Sigmoid colon (tissue), 4 donors: ENCODE measurements around the gene SDHD.

Experiments used
- CTCF ChIP-seq, 4 experiments: fragments of 450-650 bp in 3 of 4; fragments of 200-600 bp in 1 of 4; IDR thresholded peaks; one replicate each; pipeline ENCODE4 v1.5.1; 2016 to 2019; ENCODE audit warnings: antibody characterized with exemption in 4 of 4, mild to moderate bottlenecking in 3 of 4, moderate library complexity in 2 of 4
- EP300 ChIP-seq, 4 donors: sonication (generic); formaldehyde crosslinking; IDR thresholded peaks; one replicate each; pipeline ENCODE4 v1.6.1; 2017; ENCODE audit warnings: antibody characterized with exemption in 4 of 4
- POLR2A ChIP-seq, 2 donors: fragments of 450-650 bp; IDR thresholded peaks; one replicate each; pipeline ENCODE4 v1.6.1; 2016; ENCODE audit warnings: antibody characterized with exemption in 2 of 2, mild to moderate bottlenecking in 2 of 2, moderate library complexity in 2 of 2
- POLR2AphosphoS5 ChIP-seq, 4 donors: sonication (generic); formaldehyde crosslinking; IDR thresholded peaks; one replicate each; pipeline ENCODE4 v1.6.1; 2017; ENCODE audit warnings: antibody characterized with exemption in 4 of 4

DNA sequence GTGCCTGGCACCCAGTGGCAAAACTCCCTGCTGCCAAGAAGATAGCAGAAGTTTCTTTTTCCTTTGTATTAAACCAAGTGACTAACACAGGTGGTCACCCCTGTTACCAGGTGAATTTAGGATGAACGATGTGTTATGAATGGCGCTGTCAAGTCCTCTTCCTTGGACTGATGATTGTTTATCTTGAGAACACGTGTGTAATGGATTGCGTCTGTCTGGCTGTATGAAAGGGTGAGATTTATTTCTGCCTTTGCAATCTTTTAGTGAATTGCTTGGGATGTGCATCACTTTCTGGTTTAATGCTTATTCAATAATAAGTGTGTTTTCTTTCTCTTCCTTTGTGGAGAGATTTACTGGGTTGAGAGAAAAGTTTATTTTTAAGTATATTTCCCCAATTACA, 36.5 kb downstream of the SDHD start:
- TF ChIP-seq POLR2AphosphoS5 (IDR thresholded peaks at IDR 0.05): no peak
- no peak for TF ChIP-seq POLR2A (IDR thresholded peaks at IDR 0.05)
- no peak for TF ChIP-seq EP300 (IDR thresholded peaks at IDR 0.05)
- no peak for TF ChIP-seq CTCF (IDR thresholded peaks at IDR 0.05)
